K562 (cell line): ENCODE results near the gene MBOAT1.

Source experiments
- KAT2B ChIP-seq: IDR thresholded peaks from one replicate; pipeline ENCODE4 v1.6.1; 2012; ENCODE audit warnings: low read depth, mild to moderate bottlenecking, control low read depth, inconsistent platforms, low read length, moderate library complexity
- POLR2A ChIP-seq: fragments of 450-650 bp; conservative IDR thresholded peaks from 2 replicates; pipeline ENCODE4 v1.6.1; 2016
- SMARCE1 ChIP-seq: fragments of 450-650 bp; IDR thresholded peaks from 2 replicates; pipeline ENCODE4 v1.7.1; 2016; ENCODE audit warnings: mild to moderate bottlenecking
- ZNF668 ChIP-seq: fragments of 250-450 bp; sonication (Bioruptor Pico); IDR thresholded peaks from 2 replicates; pipeline ENCODE4 v1.8.0; 2022; ENCODE audit warnings: mild to moderate bottlenecking, inconsistent platforms
- TF ChIP-seq, protein P1 (sequence below): fragments of 450-650 bp; IDR thresholded peaks from 2 replicates; pipeline ENCODE4 v1.6.1; 2018; ENCODE audit not compliant: partially characterized antibody

DNA sequence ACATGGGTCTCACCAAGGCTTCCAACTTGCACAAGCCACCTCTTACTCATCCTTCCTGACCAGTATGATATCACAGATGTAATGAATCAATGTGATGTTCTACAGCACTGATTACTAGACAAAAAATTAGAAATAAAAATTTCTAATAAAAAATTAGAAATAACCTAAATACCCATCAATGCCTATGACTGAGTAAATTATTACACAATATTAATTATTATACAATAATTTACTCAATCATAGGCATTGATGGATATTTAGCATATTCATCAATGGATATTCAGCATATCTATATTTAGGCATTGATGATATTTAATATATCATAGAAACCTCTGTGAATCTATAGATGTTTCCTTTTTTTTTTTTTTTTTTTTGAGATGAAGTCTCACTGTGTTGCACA, 43.2 kb upstream of the MBOAT1 start:
- TF ChIP-seq, protein P1, sequence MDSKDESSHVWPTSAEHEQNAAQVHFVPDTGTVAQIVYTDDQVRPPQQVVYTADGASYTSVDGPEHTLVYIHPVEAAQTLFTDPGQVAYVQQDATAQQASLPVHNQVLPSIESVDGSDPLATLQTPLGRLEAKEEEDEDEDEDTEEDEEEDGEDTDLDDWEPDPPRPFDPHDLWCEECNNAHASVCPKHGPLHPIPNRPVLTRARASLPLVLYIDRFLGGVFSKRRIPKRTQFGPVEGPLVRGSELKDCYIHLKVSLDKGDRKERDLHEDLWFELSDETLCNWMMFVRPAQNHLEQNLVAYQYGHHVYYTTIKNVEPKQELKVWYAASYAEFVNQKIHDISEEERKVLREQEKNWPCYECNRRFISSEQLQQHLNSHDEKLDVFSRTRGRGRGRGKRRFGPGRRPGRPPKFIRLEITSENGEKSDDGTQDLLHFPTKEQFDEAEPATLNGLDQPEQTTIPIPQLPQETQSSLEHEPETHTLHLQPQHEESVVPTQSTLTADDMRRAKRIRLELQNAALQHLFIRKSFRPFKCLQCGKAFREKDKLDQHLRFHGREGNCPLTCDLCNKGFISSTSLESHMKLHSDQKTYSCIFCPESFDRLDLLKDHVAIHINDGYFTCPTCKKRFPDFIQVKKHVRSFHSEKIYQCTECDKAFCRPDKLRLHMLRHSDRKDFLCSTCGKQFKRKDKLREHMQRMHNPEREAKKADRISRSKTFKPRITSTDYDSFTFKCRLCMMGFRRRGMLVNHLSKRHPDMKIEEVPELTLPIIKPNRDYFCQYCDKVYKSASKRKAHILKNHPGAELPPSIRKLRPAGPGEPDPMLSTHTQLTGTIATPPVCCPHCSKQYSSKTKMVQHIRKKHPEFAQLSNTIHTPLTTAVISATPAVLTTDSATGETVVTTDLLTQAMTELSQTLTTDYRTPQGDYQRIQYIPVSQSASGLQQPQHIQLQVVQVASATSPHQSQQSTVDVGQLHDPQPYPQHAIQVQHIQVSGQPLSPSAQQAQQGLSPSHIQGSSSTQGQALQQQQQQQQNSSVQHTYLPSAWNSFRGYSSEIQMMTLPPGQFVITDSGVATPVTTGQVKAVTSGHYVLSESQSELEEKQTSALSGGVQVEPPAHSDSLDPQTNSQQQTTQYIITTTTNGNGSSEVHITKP: no peak
- TF ChIP-seq SMARCE1 (no peak), POLR2A (no peak), ZNF668 (no peak), KAT2B (no peak)
